A673 (cell line): Measurements from ENCODE around the gene ACTN4.

ENCODE experiments used
- EZH2 ChIP-seq: fragments of 200-600 bp; sonication (generic); IDR thresholded peaks from 2 replicates; pipeline ENCODE4 v1.6.1; 2017; ENCODE audit warnings: borderline replicate concordance, low read depth, mild to moderate bottlenecking, mixed read lengths, antibody characterized with exemption, low read length; ENCODE audit not compliant: poor library complexity, severe bottlenecking
- TF ChIP-seq, protein P1 (sequence below): fragments of 300-800, 200-600 bp; sonication (generic); conservative IDR thresholded peaks from 2 replicates; pipeline ENCODE4 v1.5.1; 2017; ENCODE audit warnings: low read depth, mild to moderate bottlenecking, antibody characterized with exemption, low read length, moderate library complexity, mixed read lengths

DNA sequence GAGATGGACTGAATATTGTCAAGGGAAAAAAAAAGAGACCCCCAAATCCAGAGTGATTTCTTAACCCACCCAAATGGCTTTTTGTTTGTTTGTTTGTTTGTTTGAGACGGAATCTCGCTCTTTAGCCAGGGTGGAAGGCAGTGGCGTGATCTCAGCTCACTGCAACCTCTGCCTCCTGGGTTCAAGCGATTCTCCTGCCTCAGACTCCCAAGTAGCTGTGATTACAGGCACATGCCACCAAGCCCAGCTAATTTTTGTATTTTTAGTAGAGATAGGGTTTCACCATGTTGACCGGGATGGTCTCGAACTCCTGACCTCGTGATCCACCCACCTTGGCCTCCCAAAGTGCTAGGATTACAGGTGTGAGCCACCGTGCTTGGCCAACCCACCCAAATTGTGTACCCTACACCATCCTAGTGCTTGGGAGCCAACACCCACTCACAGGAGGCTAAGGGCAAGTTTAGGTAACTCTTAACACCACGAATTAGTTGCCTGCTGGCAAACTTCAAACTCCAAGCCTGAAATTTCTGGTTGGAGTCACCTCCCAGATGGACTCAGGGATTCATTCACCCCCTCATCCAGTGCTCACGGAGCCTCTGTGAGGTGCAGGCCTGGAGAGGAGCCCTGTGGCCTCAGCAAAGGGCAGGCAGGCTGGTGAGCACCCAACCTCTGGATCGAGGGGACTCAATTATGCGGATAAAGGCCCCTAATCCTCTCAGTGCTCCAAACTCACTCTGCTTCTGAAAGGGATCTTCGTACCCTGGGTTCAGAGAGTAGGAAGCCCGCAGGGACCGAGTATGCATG is 37.6 kb downstream of the ACTN4 start:
- TF ChIP-seq, protein P1, sequence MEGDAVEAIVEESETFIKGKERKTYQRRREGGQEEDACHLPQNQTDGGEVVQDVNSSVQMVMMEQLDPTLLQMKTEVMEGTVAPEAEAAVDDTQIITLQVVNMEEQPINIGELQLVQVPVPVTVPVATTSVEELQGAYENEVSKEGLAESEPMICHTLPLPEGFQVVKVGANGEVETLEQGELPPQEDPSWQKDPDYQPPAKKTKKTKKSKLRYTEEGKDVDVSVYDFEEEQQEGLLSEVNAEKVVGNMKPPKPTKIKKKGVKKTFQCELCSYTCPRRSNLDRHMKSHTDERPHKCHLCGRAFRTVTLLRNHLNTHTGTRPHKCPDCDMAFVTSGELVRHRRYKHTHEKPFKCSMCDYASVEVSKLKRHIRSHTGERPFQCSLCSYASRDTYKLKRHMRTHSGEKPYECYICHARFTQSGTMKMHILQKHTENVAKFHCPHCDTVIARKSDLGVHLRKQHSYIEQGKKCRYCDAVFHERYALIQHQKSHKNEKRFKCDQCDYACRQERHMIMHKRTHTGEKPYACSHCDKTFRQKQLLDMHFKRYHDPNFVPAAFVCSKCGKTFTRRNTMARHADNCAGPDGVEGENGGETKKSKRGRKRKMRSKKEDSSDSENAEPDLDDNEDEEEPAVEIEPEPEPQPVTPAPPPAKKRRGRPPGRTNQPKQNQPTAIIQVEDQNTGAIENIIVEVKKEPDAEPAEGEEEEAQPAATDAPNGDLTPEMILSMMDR: no peak
- TF ChIP-seq EZH2: no peak
